ENCODE results near the gene AKAP6.
"Not testable (repeated sequence)": the region's sequence is repeated elsewhere in the genome, so short reads cannot be mapped to it uniquely, and the experiment has no call there.

The AKAP6 gene

DNA sequence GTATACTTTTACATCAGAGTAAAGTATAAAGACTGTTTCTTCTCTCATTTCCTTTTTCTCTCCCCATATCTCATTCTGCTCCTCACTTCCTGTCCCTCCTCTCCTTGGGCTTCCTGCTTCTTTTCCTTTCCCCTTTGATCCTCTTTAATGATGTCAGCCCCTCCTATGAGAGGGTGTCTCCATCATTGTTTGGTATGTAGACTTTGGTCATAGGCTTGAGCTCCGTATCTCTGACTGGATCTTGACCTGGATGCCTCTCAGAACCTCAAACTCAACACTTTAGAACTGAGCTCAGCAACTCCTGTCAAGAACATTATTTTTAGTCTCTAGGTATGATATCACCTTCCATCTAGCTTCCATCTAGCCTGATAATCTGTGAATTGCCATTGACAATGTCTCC, 50.3 kb downstream of the AKAP6 start:
- DNase-seq (ENCODE audit: low spot score), result no peak
- H3K27ac ChIP-seq, result no peak overlapping the region
- no peak overlapping the region for H3K4me3 ChIP-seq
- no peak for TF ChIP-seq CTCF (IDR thresholded peaks at IDR 0.05)

- no peak overlapping the region for H3K4me3 ChIP-seq
- no peak for DNase-seq (ENCODE audit: low spot score)
- TF ChIP-seq CTCF (IDR thresholded peaks at IDR 0.05), result no peak
- H3K27ac ChIP-seq, result no peak overlapping the region
Measured at GRCh38 chr14:32381869-32382268, 52.8 kb downstream of the AKAP6 start.

GRCh38 chr14:32382704-32383103, 53.6 kb downstream of the AKAP6 start:
- no peak overlapping the region for H3K4me3 ChIP-seq
- H3K27ac ChIP-seq, result no peak overlapping the region
- no peak for DNase-seq (ENCODE audit: low spot score)
- no peak for TF ChIP-seq CTCF (IDR thresholded peaks at IDR 0.05)

GRCh38 chr14:32383364-32384009, 54.4 kb downstream of the AKAP6 start:
- H3K4me3 ChIP-seq, result no peak overlapping the region
- no peak for TF ChIP-seq CTCF (IDR thresholded peaks at IDR 0.05)
- no peak overlapping the region for H3K27ac ChIP-seq
- no peak for DNase-seq (ENCODE audit: low spot score)

GRCh38 chr14:32384464-32384863, 55.4 kb downstream of the AKAP6 start:
- TF ChIP-seq CTCF (IDR thresholded peaks at IDR 0.05), result no peak
- no peak overlapping the region for H3K27ac ChIP-seq
- no peak overlapping the region for H3K4me3 ChIP-seq
- no peak for DNase-seq (ENCODE audit: low spot score)

- not testable (repeated sequence) for H3K4me3 ChIP-seq; DNase-seq (ENCODE audit: low spot score); H3K27ac ChIP-seq
Measured at GRCh38 chr14:32387295-32387694, 58.2 kb downstream of the AKAP6 start.

DNA sequence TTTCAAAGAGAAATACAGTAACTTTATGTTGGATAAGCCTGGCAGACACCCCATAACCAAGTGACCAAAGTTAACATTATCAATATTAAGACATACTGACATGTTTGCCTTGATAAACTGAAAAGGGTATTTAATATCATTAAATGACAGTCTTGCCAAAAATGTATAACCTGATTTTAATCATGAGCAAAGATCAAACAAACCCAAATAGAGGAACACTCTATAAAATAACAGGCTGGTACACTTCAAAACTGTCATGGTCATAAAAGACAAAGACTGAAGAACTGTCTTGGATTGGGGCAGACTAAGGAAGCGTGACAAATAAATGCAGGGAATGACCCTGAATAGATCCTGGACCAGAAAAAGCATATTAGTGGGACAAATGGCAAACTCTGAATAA, 64.0 kb downstream of the AKAP6 start:
- DNase-seq (ENCODE audit: low spot score), result no peak
- TF ChIP-seq CTCF (IDR thresholded peaks at IDR 0.05), result no peak
- Histone ChIP-seq H3K27ac (no peak overlapping the region), H3K4me3 (no peak overlapping the region)

DNA sequence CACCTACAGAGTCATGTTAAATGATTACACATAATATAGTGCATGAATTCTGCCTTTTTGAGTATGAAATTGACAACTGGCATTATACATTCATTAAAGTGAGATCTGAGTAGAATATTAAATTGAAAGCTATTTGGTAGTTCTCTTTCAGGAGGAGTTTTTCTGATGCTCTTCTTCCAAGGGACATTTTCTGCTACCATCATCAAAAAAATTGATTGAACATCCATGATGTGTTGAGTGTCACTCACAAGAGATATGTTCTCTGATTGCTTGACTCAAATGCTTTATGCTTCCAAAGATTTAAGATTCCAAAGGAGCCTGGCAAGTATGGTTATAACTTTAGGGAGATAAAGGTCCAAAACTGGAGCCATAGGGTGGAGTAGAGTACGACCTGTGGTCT, 64.9 kb downstream of the AKAP6 start:
- no peak for TF ChIP-seq CTCF (IDR thresholded peaks at IDR 0.05)
- Histone ChIP-seq H3K4me3 (no peak overlapping the region), H3K27ac (no peak overlapping the region)
- DNase-seq (ENCODE audit: low spot score), result no peak

Data from coronary artery (tissue), 2 donors.